Loucy (cell line): Measurements from ENCODE around the gene TRIM75.

Experiments
- CTCF ChIP-seq: fragments of 200-600 bp; sonication (generic); conservative IDR thresholded peaks from 2 replicates; pipeline ENCODE4 v1.5.1; 2014; ENCODE audit warnings: mild to moderate bottlenecking, antibody characterized with exemption, low read length
- EZH2phosphoT487 ChIP-seq: fragments of 200-600 bp; IDR thresholded peaks from 2 replicates; pipeline ENCODE4 v1.6.1; 2018; ENCODE audit warnings: antibody characterized with exemption, mild to moderate bottlenecking, moderate library complexity, borderline replicate concordance

GRCh38 chr4:165010991-165011390 lies 42.7 kb upstream of the TRIM75 start:
- no peak for TF ChIP-seq CTCF
- no peak for TF ChIP-seq EZH2phosphoT487
